ENCODE measurements around the gene NOL3. TPM values are rescaled to one million over a fixed set of nuclear protein-coding genes. Genes with fewer than 3 reads are reported as not detected.

Gene NOL3
- total RNA-seq, 1 donor from 2014 or later: 8.4 TPM

GRCh38 chr16:67157106-67157748, 13.1 kb upstream of the NOL3 start:
- Mint-ChIP-seq H3K36me3 (no peaks in the 10 kb centered on the region), H3K27ac (peak overlapping the region; percentile 23), H3K4me1 (ENCODE audit: unreplicated experiment) (peaks cover 3% of the 10 kb centered on the region), H3K9me3 (no peaks in the 10 kb centered on the region), H3K4me3 (peak overlapping the region; percentile 30), H3K27me3 (peaks cover 89% of the 10 kb centered on the region)
- DNase-seq (ENCODE audit: extremely low spot score, unreplicated experiment): no peak
- TF ChIP-seq CTCF (conservative IDR thresholded peaks at IDR 0.05): no peak

GRCh38 chr16:67157892-67158635, 12.3 kb upstream of the NOL3 start:
- peaks cover 3% of the 10 kb centered on the region for H3K4me1 Mint-ChIP-seq (ENCODE audit: unreplicated experiment)
- H3K27me3 Mint-ChIP-seq: peaks cover 86% of the 10 kb centered on the region
- no peak for DNase-seq (ENCODE audit: extremely low spot score, unreplicated experiment)
- H3K4me3 Mint-ChIP-seq: peak overlapping the region; percentile 83
- no peak for TF ChIP-seq CTCF (conservative IDR thresholded peaks at IDR 0.05)
- no peaks in the 10 kb centered on the region for H3K36me3 Mint-ChIP-seq
- no peaks in the 10 kb centered on the region for H3K9me3 Mint-ChIP-seq
- H3K27ac Mint-ChIP-seq: peak overlapping the region; percentile 23

- no peak for DNase-seq (ENCODE audit: extremely low spot score, unreplicated experiment)
- Mint-ChIP-seq H3K27me3 (peaks cover 82% of the 10 kb centered on the region), H3K9me3 (no peaks in the 10 kb centered on the region), H3K4me1 (ENCODE audit: unreplicated experiment) (peaks cover 3% of the 10 kb centered on the region), H3K27ac (peak overlapping the region; percentile 62), H3K36me3 (no peaks in the 10 kb centered on the region), H3K4me3 (peak overlapping the region; percentile 83)
- no peak for TF ChIP-seq CTCF (conservative IDR thresholded peaks at IDR 0.05)
These were observed 11.4 kb upstream of the NOL3 start for GRCh38 chr16:67158637-67159600.

GRCh38 chr16:67161595-67162058, 8.7 kb upstream of the NOL3 start:
- no peaks in the 10 kb centered on the region for H3K36me3 Mint-ChIP-seq
- H3K27me3 Mint-ChIP-seq: peaks cover 83% of the 10 kb centered on the region
- no peak for DNase-seq (ENCODE audit: extremely low spot score, unreplicated experiment)
- H3K4me3 Mint-ChIP-seq: no peak overlapping the region
- no peak overlapping the region for H3K27ac Mint-ChIP-seq
- no peaks in the 10 kb centered on the region for H3K9me3 Mint-ChIP-seq
- peaks cover 3% of the 10 kb centered on the region for H3K4me1 Mint-ChIP-seq (ENCODE audit: unreplicated experiment)
- TF ChIP-seq CTCF (conservative IDR thresholded peaks at IDR 0.05): no peak

GRCh38 chr16:67162506-67163163, 7.7 kb upstream of the NOL3 start:
- no peak for DNase-seq (ENCODE audit: extremely low spot score, unreplicated experiment)
- H3K27me3 Mint-ChIP-seq: peaks cover 83% of the 10 kb centered on the region
- peak; percentile 15 for TF ChIP-seq CTCF (conservative IDR thresholded peaks at IDR 0.05)
- H3K4me1 Mint-ChIP-seq (ENCODE audit: unreplicated experiment): peaks cover 3% of the 10 kb centered on the region
- peak overlapping the region; percentile 60 for H3K4me3 Mint-ChIP-seq
- no peaks in the 10 kb centered on the region for H3K9me3 Mint-ChIP-seq
- H3K36me3 Mint-ChIP-seq: no peaks in the 10 kb centered on the region
- no peak overlapping the region for H3K27ac Mint-ChIP-seq
